ENCODE measurements around the gene SBF2. TPM values are rescaled to one million over a fixed set of nuclear protein-coding genes. Genes with fewer than 3 reads are reported as not detected.
"Not testable (repeated sequence)": the region's sequence is repeated elsewhere in the genome, so short reads cannot be mapped to it uniquely, and the experiment has no call there.

Gene SBF2
- total RNA-seq, 4 donors from 2014 or later, result 19.3 to 28.1 (median 25.8) TPM

GRCh38 chr11:10042699-10043098 lies 251.3 kb downstream of the SBF2 start:
- ATAC-seq (no peak), DNase-seq (no peak)
- Histone ChIP-seq H3K36me3 (no peaks in the 10 kb centered on the region), H3K27me3 (no peaks in the 10 kb centered on the region), H3K4me3 (no peak overlapping the region), H3K4me1 (no peaks in the 10 kb centered on the region), H3K9me3 (peaks cover 0 to 15% (median 0%) of the 10 kb centered on the region in 3 donors), H3K27ac (no peak overlapping the region)
- in situ Hi-C loops (cut with MboI; ENCODE audit: low sequenced_read_pairs in 4 of 4), result no loop called here
- intact Hi-C loops (cut with DNase I; ENCODE audit: low total_unique reads), result no loop called here
- no peak for TF ChIP-seq POLR2A (IDR thresholded peaks at IDR 0.05)
- TF ChIP-seq, protein P1, sequence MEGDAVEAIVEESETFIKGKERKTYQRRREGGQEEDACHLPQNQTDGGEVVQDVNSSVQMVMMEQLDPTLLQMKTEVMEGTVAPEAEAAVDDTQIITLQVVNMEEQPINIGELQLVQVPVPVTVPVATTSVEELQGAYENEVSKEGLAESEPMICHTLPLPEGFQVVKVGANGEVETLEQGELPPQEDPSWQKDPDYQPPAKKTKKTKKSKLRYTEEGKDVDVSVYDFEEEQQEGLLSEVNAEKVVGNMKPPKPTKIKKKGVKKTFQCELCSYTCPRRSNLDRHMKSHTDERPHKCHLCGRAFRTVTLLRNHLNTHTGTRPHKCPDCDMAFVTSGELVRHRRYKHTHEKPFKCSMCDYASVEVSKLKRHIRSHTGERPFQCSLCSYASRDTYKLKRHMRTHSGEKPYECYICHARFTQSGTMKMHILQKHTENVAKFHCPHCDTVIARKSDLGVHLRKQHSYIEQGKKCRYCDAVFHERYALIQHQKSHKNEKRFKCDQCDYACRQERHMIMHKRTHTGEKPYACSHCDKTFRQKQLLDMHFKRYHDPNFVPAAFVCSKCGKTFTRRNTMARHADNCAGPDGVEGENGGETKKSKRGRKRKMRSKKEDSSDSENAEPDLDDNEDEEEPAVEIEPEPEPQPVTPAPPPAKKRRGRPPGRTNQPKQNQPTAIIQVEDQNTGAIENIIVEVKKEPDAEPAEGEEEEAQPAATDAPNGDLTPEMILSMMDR (IDR thresholded peaks at IDR 0.05 in 4 of 5, conservative IDR thresholded peaks at IDR 0.05 in 1 of 5), result no peak

GRCh38 chr11:10041748-10042446 lies 252.1 kb downstream of the SBF2 start:
- in situ Hi-C loops (cut with MboI; ENCODE audit: low sequenced_read_pairs in 4 of 4), result no loop called here
- DNase-seq, result no peak
- no peak for TF ChIP-seq POLR2A (IDR thresholded peaks at IDR 0.05)
- TF ChIP-seq, protein P1 (IDR thresholded peaks at IDR 0.05 in 4 of 5, conservative IDR thresholded peaks at IDR 0.05 in 1 of 5), result no peak
- no peak for ATAC-seq
- Histone ChIP-seq H3K36me3 (no peaks in the 10 kb centered on the region), H3K4me1 (no peaks in the 10 kb centered on the region), H3K9me3 (peaks cover 0 to 15% (median 0%) of the 10 kb centered on the region in 3 donors), H3K27me3 (no peaks in the 10 kb centered on the region), H3K4me3 (no peak overlapping the region), H3K27ac (no peak overlapping the region)
- intact Hi-C loops (cut with DNase I; ENCODE audit: low total_unique reads), result no loop called here

DNA sequence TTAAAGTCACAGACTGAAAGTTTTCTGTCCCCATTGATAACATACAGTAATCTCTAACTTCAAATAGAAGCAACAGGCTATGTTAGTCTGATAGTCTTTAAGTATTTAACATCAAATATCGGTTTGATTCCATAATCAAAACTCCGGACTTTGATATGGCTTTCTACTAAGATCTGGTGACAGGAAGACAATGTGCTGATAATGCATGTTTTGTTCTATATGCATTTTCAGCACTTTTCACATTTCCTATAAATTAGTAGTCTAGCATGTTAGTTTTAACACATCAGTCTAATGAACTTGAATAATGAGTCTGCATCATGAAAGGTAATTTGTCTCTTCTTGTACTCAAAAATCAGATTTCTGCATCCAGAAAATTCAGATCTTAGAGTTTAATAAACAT lies 252.7 kb downstream of the SBF2 start:
- no peak overlapping the region for H3K27ac ChIP-seq
- in situ Hi-C loops (cut with MboI; ENCODE audit: low sequenced_read_pairs in 4 of 4) (no loop called here), intact Hi-C loops (cut with DNase I; ENCODE audit: low total_unique reads) (no loop called here)
- ATAC-seq, result no peak
- H3K27me3 ChIP-seq, result no peaks in the 10 kb centered on the region
- no peaks in the 10 kb centered on the region for H3K36me3 ChIP-seq
- TF ChIP-seq POLR2A (IDR thresholded peaks at IDR 0.05), result no peak
- TF ChIP-seq, protein P1 (IDR thresholded peaks at IDR 0.05 in 4 of 5, conservative IDR thresholded peaks at IDR 0.05 in 1 of 5), result no peak
- peaks cover 0 to 15% (median 0%) of the 10 kb centered on the region in 3 donors for H3K9me3 ChIP-seq
- H3K4me1 ChIP-seq, result no peaks in the 10 kb centered on the region
- DNase-seq, result no peak
- H3K4me3 ChIP-seq, result no peak overlapping the region

DNA sequence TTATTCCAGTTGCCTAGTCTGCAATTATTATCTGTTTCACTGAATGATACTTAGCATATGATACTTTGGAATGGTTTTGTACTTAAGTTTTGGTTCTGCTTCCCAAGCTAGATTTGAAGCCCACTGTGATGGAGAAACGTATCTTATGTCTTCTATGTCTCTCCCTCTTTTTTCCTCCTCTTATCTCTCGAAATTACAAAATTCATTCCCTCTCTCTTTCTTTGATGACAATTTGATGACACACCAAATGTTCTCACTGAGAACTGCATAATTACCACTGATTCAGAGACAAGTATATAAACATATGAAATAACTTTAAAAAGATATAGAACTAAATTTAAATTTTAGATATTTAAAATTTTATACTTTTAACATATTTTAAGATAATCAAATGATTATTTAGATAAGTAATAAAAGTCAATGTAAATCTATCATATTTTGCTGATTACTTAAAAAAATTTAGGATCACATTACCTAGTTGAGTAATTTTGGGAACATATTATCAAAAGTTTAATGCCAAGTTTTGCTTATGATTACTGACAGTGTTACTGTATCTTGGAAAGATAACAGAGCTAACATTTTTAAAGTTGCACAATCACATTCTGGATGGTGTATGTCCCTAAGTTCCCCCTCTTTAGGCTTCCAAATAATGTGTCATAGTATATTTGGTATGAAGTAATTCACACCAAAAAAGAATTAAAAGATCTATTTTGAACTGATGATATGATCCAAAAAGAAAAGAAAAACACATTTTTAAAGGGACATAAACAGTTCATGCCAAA lies 255.3 kb downstream of the SBF2 start:
- Histone ChIP-seq H3K9me3 (no peaks in the 10 kb centered on the region), H3K4me1 (no peaks in the 10 kb centered on the region), H3K4me3 (no peak overlapping the region), H3K27ac (no peak overlapping the region), H3K36me3 (no peaks in the 10 kb centered on the region), H3K27me3 (no peaks in the 10 kb centered on the region)
- ATAC-seq (no peak), DNase-seq (no peak)
- in situ Hi-C loops (cut with MboI; ENCODE audit: low sequenced_read_pairs in 4 of 4) (no loop called here), intact Hi-C loops (cut with DNase I; ENCODE audit: low total_unique reads) (no loop called here)
- TF ChIP-seq, protein P1 (IDR thresholded peaks at IDR 0.05 in 4 of 5, conservative IDR thresholded peaks at IDR 0.05 in 1 of 5), result no peak
- no peak for TF ChIP-seq POLR2A (IDR thresholded peaks at IDR 0.05)

DNA sequence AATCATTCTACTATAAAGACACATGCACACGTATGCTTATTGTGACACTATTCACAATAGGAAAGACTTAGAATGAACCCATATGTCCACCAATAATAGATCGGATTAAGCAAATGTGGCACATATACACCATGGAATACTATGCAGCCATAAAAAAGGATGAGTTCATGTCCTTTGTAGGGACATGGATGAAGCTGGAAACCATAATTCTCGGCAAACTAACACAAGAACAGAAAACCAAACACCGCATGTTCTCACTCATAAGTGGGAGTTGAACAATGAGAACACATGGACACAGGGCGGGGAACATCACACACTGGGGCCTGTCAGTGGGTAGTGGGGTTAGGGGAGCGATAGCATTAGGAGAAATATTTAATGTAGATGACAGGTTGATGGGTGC lies 258.1 kb downstream of the SBF2 start:
- H3K27me3 ChIP-seq; in situ Hi-C loops (cut with MboI; ENCODE audit: low sequenced_read_pairs in 4 of 4); H3K27ac ChIP-seq; H3K4me1 ChIP-seq; intact Hi-C loops (cut with DNase I; ENCODE audit: low total_unique reads); H3K36me3 ChIP-seq; H3K4me3 ChIP-seq; ATAC-seq; DNase-seq; H3K9me3 ChIP-seq: not testable (repeated sequence)

All from gastrocnemius medialis (tissue), 4 donors.